ENCODE results near the gene OR6A2.

Gene OR6A2

GRCh38 chr11:6757373-6757967 lies 42.0 kb downstream of the OR6A2 start:
- no peaks in the 10 kb centered on the region for H3K27me3 ChIP-seq (ENCODE audit: control insufficient read depth, insufficient read depth, low read length)
- no peaks in the 10 kb centered on the region for H3K36me3 ChIP-seq (ENCODE audit: control insufficient read depth, insufficient read depth, low read length)
- no peak overlapping the region for H3K27ac ChIP-seq (ENCODE audit: low read depth, low read length)
- H3K4me3 ChIP-seq (ENCODE audit: low read depth, low read length): no peak overlapping the region
- H3K9me3 ChIP-seq (ENCODE audit: control insufficient read depth, insufficient read depth, low read depth, low read length): no peaks in the 10 kb centered on the region
- no peak overlapping the region for H3K9ac ChIP-seq (ENCODE audit: low read length)
- H3K4me1 ChIP-seq (ENCODE audit: control insufficient read depth, insufficient read depth, low read length): no peaks in the 10 kb centered on the region

DNA sequence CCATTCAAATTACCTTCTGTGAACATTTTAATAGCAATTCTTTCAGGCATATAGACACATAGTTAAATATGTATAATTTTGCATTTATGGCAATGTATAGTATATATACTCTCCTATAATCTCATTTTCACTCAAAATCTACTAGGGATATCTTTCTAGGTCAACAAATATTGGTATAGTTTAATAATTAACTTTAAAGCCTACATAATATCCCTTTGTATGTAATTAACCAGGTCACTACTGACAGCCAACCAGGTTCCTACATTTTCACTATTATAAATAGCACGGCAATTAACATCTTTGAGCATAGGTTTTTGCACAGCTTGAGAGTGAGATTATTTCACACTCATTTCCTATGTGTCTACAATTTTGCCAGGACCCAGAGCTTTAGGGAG lies 43.5 kb downstream of the OR6A2 start:
- H3K27ac ChIP-seq (ENCODE audit: low read depth, low read length): no peak overlapping the region
- no peak overlapping the region for H3K4me3 ChIP-seq (ENCODE audit: low read depth, low read length)
- H3K36me3 ChIP-seq (ENCODE audit: control insufficient read depth, insufficient read depth, low read length): no peaks in the 10 kb centered on the region
- H3K9me3 ChIP-seq (ENCODE audit: control insufficient read depth, insufficient read depth, low read depth, low read length): no peaks in the 10 kb centered on the region
- H3K4me1 ChIP-seq (ENCODE audit: control insufficient read depth, insufficient read depth, low read length): no peaks in the 10 kb centered on the region
- H3K27me3 ChIP-seq (ENCODE audit: control insufficient read depth, insufficient read depth, low read length): no peaks in the 10 kb centered on the region
- H3K9ac ChIP-seq (ENCODE audit: low read length): no peak overlapping the region

GRCh38 chr11:6755303-6755952 lies 44.1 kb downstream of the OR6A2 start:
- Histone ChIP-seq H3K4me1 (ENCODE audit: control insufficient read depth, insufficient read depth, low read length) (no peaks in the 10 kb centered on the region), H3K9ac (ENCODE audit: low read length) (no peak overlapping the region), H3K27me3 (ENCODE audit: control insufficient read depth, insufficient read depth, low read length) (no peaks in the 10 kb centered on the region), H3K36me3 (ENCODE audit: control insufficient read depth, insufficient read depth, low read length) (no peaks in the 10 kb centered on the region), H3K27ac (ENCODE audit: low read depth, low read length) (no peak overlapping the region), H3K4me3 (ENCODE audit: low read depth, low read length) (no peak overlapping the region), H3K9me3 (ENCODE audit: control insufficient read depth, insufficient read depth, low read depth, low read length) (no peaks in the 10 kb centered on the region)

DNA sequence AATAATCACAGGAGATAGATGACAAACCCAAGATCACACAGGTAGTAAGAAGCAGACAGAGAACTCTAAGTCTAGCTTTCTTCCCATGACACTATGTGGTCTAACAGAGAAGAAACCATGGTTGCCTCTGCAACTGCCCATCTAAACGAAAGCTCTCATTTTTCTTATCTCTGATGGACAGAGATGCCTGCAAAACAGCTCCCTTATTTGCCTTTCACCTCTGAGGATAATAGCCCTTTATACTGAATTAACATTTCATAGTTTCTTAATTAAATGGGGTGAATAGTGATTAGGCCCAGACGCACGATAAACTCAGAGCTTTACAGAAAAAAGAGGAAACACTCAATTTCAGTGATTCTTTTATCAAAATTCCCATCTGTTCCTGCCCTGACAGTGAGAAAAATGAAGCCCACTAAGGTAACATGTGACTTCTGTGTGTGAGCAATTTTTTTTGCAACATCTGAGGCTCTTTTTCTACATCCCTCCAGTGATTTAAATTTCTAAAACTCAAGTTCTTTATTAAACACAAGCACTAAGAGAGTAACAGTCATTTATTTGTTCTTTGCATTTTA lies 52.3 kb downstream of the OR6A2 start:
- Histone ChIP-seq H3K36me3 (ENCODE audit: control insufficient read depth, insufficient read depth, low read length) (no peaks in the 10 kb centered on the region), H3K9me3 (ENCODE audit: control insufficient read depth, insufficient read depth, low read depth, low read length) (no peaks in the 10 kb centered on the region), H3K27ac (ENCODE audit: low read depth, low read length) (no peak overlapping the region), H3K4me1 (ENCODE audit: control insufficient read depth, insufficient read depth, low read length) (no peaks in the 10 kb centered on the region), H3K9ac (ENCODE audit: low read length) (no peak overlapping the region), H3K4me3 (ENCODE audit: low read depth, low read length) (no peak overlapping the region), H3K27me3 (ENCODE audit: control insufficient read depth, insufficient read depth, low read length) (no peaks in the 10 kb centered on the region)

DNA sequence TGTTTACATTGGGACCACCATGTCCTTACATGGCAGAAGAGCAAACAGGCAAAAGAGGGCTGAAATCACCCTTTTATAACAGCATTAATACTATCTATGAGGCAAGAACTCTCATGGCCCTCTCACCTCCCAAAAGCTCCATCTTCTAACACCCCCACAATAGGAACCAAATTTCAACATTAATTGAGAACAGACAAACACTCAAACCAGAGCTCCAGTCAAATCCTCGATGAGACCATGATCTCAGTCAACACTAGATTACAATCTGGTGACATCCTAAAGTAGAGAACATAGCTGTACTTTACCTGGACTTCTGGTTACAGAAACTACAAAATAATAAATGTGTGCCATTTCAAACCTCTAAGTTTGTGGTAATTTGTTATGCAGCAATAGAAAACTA lies 52.9 kb downstream of the OR6A2 start:
- no peak overlapping the region for H3K9ac ChIP-seq (ENCODE audit: low read length)
- H3K4me3 ChIP-seq (ENCODE audit: low read depth, low read length): no peak overlapping the region
- H3K9me3 ChIP-seq (ENCODE audit: control insufficient read depth, insufficient read depth, low read depth, low read length): no peaks in the 10 kb centered on the region
- no peak overlapping the region for H3K27ac ChIP-seq (ENCODE audit: low read depth, low read length)
- no peaks in the 10 kb centered on the region for H3K27me3 ChIP-seq (ENCODE audit: control insufficient read depth, insufficient read depth, low read length)
- H3K36me3 ChIP-seq (ENCODE audit: control insufficient read depth, insufficient read depth, low read length): no peaks in the 10 kb centered on the region
- no peaks in the 10 kb centered on the region for H3K4me1 ChIP-seq (ENCODE audit: control insufficient read depth, insufficient read depth, low read length)

DNA sequence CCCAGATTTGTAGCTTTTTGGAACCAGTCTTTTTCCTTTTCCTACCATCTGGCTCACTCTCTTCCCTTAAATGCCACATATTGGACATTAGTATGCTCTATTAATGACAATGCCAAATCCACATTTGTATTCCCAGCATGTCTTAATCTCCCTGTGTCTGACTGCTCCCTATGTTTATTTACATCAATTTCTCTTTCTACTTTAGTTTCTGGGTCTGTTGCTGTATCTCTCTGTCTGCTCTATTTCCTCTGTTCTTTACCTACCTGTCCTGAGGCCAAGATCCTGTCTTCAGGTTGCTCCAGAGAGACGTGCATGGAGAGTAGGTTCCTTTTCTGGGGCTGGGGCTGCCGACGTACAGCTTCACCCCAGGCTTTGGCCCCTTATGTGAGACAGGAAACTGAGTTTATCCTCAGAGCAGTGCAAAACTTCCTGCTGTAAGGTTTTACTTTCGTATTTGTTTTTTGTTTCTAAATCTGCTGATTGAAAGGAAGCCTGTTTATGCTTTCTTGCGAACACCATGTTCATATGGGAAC lies 53.3 kb downstream of the OR6A2 start:
- no peaks in the 10 kb centered on the region for H3K27me3 ChIP-seq (ENCODE audit: control insufficient read depth, insufficient read depth, low read length)
- no peak overlapping the region for H3K4me3 ChIP-seq (ENCODE audit: low read depth, low read length)
- no peaks in the 10 kb centered on the region for H3K36me3 ChIP-seq (ENCODE audit: control insufficient read depth, insufficient read depth, low read length)
- H3K9ac ChIP-seq (ENCODE audit: low read length): no peak overlapping the region
- no peaks in the 10 kb centered on the region for H3K9me3 ChIP-seq (ENCODE audit: control insufficient read depth, insufficient read depth, low read depth, low read length)
- H3K27ac ChIP-seq (ENCODE audit: low read depth, low read length): no peak overlapping the region
- H3K4me1 ChIP-seq (ENCODE audit: control insufficient read depth, insufficient read depth, low read length): no peaks in the 10 kb centered on the region

DNA sequence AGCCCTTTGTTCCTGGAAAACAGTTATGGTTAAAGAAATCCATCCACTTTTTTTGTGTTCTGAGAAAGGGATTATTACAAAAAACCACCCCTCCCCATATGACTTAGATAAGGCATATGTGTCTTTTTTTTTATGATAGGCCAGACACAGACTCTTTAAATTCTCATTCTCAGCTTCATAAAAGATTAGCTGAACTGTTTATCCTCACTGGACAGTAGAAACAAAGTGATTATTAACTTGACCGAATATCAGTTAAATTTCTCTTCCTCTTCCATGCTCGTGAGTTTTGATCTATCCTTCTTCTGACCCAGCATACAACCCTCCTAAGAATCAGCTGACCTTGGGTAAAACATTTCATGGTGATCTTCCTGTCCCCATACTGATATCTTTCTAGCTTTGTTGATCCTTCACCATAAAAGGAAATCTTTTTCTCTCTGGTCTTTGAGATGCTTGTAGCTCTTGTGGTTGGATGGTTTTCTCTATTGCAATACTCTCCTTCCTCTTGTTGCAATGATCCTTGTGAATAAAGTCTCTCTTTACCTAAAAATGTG lies 53.9 kb downstream of the OR6A2 start:
- no peaks in the 10 kb centered on the region for H3K9me3 ChIP-seq (ENCODE audit: control insufficient read depth, insufficient read depth, low read depth, low read length)
- no peaks in the 10 kb centered on the region for H3K4me1 ChIP-seq (ENCODE audit: control insufficient read depth, insufficient read depth, low read length)
- H3K27me3 ChIP-seq (ENCODE audit: control insufficient read depth, insufficient read depth, low read length): no peaks in the 10 kb centered on the region
- no peak overlapping the region for H3K4me3 ChIP-seq (ENCODE audit: low read depth, low read length)
- no peak overlapping the region for H3K27ac ChIP-seq (ENCODE audit: low read depth, low read length)
- no peak overlapping the region for H3K9ac ChIP-seq (ENCODE audit: low read length)
- no peaks in the 10 kb centered on the region for H3K36me3 ChIP-seq (ENCODE audit: control insufficient read depth, insufficient read depth, low read length)

DNA sequence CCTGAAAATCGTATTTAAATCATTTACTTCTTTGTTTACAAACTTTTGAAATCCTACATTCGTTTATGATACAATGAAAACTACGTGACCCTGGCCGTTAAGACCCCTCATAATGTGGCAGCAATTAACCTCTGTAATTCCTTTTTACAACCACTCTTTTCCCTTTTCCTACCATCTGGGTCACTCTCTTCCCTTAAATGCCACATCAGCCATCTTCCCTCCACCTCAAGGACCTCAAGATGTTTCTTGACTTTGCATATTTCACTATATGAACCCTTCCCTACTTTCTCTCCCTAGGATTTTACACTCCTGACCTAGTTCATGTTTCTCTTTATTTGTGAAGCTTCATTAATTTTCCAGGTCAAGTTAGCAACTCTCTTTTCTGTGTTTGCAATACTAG lies 54.5 kb downstream of the OR6A2 start:
- H3K4me1 ChIP-seq (ENCODE audit: control insufficient read depth, insufficient read depth, low read length): no peaks in the 10 kb centered on the region
- no peak overlapping the region for H3K27ac ChIP-seq (ENCODE audit: low read depth, low read length)
- no peak overlapping the region for H3K4me3 ChIP-seq (ENCODE audit: low read depth, low read length)
- no peak overlapping the region for H3K9ac ChIP-seq (ENCODE audit: low read length)
- H3K27me3 ChIP-seq (ENCODE audit: control insufficient read depth, insufficient read depth, low read length): no peaks in the 10 kb centered on the region
- H3K36me3 ChIP-seq (ENCODE audit: control insufficient read depth, insufficient read depth, low read length): no peaks in the 10 kb centered on the region
- no peaks in the 10 kb centered on the region for H3K9me3 ChIP-seq (ENCODE audit: control insufficient read depth, insufficient read depth, low read depth, low read length)

- H3K9ac ChIP-seq (ENCODE audit: low read length): no peak overlapping the region
- no peak overlapping the region for H3K27ac ChIP-seq (ENCODE audit: low read depth, low read length)
- no peaks in the 10 kb centered on the region for H3K9me3 ChIP-seq (ENCODE audit: control insufficient read depth, insufficient read depth, low read depth, low read length)
- H3K4me3 ChIP-seq (ENCODE audit: low read depth, low read length): no peak overlapping the region
- H3K36me3 ChIP-seq (ENCODE audit: control insufficient read depth, insufficient read depth, low read length): no peaks in the 10 kb centered on the region
- no peaks in the 10 kb centered on the region for H3K4me1 ChIP-seq (ENCODE audit: control insufficient read depth, insufficient read depth, low read length)
- no peaks in the 10 kb centered on the region for H3K27me3 ChIP-seq (ENCODE audit: control insufficient read depth, insufficient read depth, low read length)
Observed at GRCh38 chr11:6742260-6742659, 57.2 kb downstream of the OR6A2 start.

All from HUES6 (cell line).